KG1 (cell line): ENCODE data around the gene LMO1.

Source experiments
- DNase-seq: peaks from one replicate; lab custom pipeline; 2025; lab: John Stamatoyannopoulos, UW

Gene LMO1

GRCh38 chr11:8263769-8264410 is at the start of gene LMO1:
LMO1 (minus strand) TSS chr11:8263878; CDS start chr11:8263362, 516 bp downstream.
- DNase-seq = peak; percentile 59

GRCh38 chr11:8312986-8313385 is 49.3 kb upstream of the LMO1 start:
- no peak for DNase-seq

DNA sequence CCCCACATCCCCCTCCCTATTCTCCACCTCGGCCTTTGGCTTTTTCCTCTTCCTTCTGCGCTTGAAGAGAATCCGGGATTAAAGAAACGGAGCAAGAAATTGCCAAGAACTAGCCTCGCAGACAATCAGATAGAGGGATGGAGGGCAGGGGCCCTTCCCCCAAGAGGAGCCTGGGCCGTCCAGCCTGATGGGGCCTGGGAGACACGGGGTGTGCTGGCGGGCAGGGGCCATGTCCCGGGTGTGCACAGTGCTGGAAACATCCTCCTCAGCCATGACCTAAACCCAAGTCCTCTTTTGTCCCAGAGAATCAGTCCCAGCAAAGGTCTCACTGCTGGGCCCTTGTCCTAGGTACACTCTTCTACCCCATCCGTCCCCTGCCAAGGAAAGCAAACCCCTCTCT is 47.7 kb upstream of the LMO1 start:
- no peak for DNase-seq

DNA sequence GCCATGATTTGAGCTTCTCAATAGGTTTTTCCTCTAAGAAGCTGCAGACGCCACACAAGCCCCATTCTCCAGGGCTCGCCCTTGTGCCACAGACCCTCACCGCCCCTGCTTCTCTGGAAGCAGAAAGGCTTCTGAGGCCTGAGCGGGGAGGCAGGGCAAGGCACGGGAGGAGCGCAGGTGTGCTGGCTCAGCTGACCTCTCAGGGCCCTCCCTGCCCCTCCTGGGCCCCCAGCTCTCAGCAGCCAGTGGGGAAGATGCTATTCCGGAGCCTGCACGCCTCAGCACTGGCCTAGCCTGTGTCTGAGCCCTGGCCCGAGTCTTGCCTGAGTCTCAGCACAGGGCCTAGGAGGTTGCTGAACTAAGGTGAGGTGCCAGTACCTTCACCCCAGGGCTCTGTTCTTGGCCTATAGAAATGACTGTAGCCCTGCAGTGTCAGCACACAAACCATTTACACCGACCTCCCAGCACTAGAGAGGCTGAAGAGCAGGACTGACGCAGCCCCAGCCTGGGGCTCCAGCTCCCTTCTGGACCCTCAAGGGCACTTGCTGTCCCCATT is 47.1 kb upstream of the LMO1 start:
- DNase-seq = no peak

GRCh38 chr11:8309862-8310261 is 46.2 kb upstream of the LMO1 start:
- no peak for DNase-seq

DNA sequence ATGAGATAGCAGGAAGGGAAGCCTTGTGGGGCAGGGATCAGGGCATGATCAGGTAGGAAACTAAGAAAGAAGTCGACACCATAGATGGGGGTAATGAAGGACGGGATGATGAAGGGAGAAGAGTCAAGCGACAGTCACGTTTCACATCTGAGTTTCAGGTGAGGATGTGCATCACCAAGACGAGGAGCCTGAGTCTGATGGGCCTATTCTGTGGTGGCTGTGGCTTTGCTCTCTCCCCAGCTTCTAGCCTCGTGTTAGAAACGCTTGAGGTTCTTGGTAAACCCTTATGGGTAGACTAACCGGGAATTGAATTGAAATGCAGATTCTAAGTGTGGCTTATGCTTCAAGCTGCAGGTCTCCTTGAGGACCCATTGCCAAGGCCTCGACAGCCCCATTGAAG is 45.6 kb upstream of the LMO1 start:
- DNase-seq = no peak

GRCh38 chr11:8307601-8308000 is 43.9 kb upstream of the LMO1 start:
- no peak for DNase-seq

GRCh38 chr11:8301622-8302021 is 37.9 kb upstream of the LMO1 start:
- DNase-seq = no peak

GRCh38 chr11:8298801-8299786 is 35.4 kb upstream of the LMO1 start:
- no peak for DNase-seq

- no peak for DNase-seq
Measured at GRCh38 chr11:8297781-8298440, 34.2 kb upstream of the LMO1 start.

GRCh38 chr11:8296872-8297271 is 33.2 kb upstream of the LMO1 start:
- DNase-seq = no peak

- no peak for DNase-seq
Measured at GRCh38 chr11:8296038-8296649, 32.5 kb upstream of the LMO1 start.

DNA sequence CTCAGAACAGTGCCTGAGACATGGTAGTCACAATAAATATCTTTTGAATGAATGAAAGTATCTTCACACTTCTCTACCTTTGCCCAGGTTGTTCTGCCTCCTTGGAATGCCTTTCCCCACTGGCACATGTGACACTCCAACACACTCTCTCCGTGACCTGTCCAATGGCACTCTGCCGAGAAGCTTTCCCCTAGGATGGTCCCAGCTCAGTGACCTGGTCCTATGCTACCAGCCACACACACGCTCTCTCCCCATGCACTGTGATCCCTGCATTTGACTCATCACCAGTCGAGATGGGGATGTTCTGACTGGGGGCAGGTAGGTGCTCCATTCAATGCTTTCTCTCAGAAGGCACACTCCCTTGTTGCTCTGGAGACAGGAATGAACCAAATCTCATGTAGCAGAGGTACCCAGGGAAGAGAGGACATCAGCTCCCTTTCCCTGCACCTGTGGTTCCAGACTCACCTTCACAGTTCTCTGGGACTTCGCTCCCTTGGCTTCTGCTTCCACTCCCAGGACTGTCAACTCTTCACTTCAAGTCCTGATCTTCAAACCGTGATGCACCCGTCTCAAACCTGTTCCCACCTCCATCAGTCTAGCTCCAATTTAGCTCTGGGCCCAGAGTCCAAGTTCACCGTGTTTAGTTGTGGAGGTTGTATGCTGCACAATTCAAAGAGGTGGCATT is 30.7 kb upstream of the LMO1 start:
- DNase-seq = no peak

DNA sequence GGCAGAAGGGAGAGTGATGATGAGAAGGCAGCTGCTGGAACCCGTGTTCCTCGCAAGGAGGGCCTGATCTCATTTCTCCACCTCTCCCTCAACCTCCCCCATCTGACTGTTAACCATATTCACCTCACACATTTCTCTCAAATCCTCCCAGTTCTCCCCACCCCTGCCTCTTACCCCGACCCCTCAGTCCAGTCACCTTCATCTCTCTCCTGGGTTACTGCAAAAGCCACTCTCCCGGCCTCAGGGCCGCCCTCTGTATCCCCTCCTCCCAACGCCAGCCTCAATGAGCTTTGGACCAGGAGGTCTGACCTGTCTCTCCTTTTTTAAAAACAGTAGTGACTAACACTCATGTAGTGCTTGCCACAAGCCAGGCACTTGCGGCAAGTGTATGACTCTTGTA is 29.5 kb upstream of the LMO1 start:
- DNase-seq = no peak

GRCh38 chr11:8292351-8292750 is 28.7 kb upstream of the LMO1 start:
- DNase-seq = no peak

DNA sequence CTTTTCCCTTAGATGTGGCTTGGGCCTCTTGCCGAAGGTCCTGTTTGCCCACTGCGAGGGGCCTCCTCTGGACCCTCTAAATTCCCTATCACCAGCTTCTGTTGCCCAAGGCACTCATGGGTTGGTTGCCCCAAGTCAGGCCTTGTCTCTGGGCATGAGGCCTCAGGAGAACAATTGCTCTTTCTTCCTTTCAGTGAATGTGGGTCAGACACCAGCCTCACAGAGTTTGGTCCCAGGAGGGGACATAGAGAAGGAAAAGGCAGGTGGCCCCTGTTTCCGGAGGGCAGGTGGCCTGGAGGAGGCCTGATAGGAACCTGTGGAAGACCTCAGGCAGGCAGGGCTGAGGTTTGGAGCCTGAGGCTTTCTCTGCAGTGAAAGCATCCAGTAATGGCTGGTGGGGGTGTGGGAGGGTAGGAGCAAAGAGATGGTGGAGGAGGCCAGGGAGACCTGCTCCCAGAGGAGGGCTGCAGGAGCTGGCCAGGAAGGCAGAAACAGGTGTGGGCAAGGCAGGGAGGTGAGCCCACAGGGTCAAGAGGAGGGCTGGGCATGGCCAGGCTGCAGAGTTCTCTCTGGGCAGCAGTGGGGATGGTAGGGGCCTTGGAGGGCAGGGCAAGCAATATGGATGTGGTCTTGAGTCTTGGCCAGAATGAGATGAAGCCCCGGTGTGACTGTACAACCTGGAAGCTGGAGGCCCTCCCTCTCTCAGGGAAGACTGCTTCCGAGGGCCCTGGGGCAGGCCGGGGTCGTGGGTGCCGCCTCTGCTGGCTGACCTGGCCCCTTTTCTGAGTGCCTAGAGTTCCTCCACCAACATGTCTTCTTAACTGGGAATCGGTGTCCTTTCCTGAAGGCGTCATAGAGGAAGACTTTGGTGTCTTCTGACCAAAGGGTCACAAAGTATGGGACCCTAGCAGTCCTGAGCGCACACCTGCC is 28.0 kb upstream of the LMO1 start:
- DNase-seq = no peak

DNA sequence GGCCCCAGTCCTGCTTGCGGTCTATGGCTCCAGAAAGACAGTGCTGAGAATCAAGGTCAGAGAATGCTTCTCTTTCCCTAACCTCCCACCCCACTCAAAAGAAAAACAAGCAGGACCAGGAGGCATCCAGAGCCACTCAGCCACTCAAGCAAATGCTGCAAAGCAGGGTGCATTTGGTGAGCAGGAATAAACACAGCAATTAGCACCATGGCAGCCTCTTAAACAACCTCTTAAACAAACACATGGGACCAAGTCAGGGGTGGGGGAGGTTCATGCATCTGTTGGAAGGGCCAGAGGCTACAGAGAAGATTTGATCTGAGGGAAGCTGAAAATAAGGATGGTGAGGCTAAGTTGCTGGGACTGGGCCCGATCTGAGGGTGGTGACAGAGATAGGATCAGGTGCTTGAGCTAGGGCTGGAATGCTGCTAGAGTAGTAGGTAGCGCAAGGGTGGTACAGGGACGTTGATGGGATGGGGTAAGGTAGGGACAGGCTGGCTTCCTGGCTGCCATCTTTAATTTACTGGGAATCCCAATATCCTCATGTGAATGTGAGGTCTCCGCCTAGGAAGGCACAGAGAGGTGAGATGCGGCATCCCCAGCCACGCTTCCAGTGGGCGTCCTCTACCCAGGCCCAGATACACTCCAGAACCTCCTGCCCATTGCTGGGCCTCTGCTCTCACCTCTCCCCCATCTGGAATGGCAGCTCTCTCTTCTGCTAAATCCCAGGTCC is 26.6 kb upstream of the LMO1 start:
- DNase-seq = no peak

DNA sequence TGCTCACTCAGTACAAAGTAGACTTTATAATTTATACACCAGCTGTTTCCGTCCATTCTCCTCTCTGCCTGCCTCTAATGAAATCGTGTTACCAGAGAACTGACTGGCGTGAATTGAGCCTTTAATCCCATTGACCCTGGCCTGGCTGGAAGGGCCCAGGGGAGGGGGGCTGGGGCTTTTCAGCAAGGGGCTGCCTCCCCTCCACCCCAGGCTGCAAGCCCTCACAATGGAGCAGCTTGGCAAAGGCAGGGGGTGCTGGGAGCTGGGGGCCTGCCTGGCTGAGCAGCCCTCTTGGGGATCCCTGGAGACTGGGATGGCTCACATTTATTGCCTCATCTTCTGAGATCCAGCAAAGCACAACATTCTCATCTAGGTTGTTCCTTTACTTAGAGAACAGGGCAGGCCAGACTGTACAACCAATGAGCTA is 25.8 kb upstream of the LMO1 start:
- no peak for DNase-seq

DNA sequence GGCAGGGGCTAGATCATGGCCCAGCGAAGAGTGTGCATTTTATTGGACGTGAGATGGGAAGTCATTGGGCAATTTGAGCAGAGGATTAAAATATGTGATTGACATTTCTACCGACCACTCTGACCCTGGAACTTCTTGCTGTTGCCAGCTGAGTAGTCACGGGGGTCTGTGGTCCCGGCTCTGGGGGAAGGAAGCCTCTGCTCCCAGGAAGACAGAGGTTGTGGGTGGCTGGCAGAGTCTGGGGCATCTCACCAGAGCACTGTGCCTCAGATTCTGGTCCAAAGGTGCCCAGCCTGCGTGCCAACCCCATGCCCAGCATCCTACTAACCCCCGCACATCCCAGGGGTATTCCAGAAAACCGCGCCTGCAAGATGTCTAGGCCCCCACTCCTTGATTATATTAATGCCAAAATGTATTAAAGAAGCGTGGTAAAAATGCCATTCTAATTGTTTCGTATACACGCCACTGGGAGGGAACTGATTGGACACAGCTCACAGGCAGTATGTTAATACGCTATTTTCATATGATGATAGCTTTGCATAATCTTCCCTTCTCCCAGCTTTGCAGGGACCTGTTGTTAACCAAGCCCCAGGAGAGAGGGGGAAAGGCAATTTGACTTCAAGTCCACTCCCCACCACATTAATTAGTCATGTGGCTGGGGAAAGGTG is 25.3 kb upstream of the LMO1 start:
- DNase-seq = no peak
